Renal pelvis (tissue), 4 donors: ENCODE results near the gene CENPF. TPM values are rescaled to one million over a fixed set of nuclear protein-coding genes. Genes with fewer than 3 reads are reported as not detected.
"Not testable (repeated sequence)": the region's sequence is repeated elsewhere in the genome, so short reads cannot be mapped to it uniquely, and the experiment has no call there.

Experiments used
- DNase-seq: peaks from one replicate; pipeline ENCODE4 v3.0.0-alpha.2; 2013
- polyA plus RNA-seq, 3 donors: library from polyadenylated mRNA; unstranded; fragments of 120-200 nt; gene quantifications; one replicate each; pipeline ENCODE4 v1.2.1, GENCODE V29; 2013; ENCODE audit not compliant: insufficient read length in 3 of 3

The CENPF gene
- polyA plus RNA-seq, 3 donors, result 78.8 to 109 (median 96.9) TPM

GRCh38 chr1:214650664-214651063 lies 47.7 kb downstream of the CENPF start:
- DNase-seq, result no peak

GRCh38 chr1:214657299-214657698 lies 54.3 kb downstream of the CENPF start:
- no peak for DNase-seq

DNA sequence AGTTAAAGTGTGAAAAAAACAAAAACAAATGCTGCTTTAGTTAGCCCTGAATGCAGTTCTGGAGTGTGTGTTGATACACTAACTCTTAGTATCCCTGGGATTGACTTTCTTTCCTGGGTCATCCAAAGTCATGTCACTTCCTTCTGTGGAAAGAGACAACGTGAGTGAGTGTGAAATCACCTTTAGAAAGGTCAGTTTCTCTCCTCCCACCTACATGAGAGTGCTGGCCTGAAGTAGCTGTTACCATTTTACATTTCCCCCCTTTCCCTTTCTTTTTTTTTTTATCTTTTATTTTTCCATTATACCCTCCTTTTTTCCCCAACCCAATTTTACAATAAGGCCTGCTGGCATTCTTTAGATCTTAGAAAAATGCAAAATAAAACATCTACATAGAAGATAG lies 55.2 kb downstream of the CENPF start:
- DNase-seq, result no peak

GRCh38 chr1:214658785-214659184 lies 55.8 kb downstream of the CENPF start:
- DNase-seq, result peak; percentile 36

- no peak for DNase-seq
These were observed 57.2 kb downstream of the CENPF start for GRCh38 chr1:214660190-214660589.

- peak; percentile 52 for DNase-seq
These were observed 57.9 kb downstream of the CENPF start for GRCh38 chr1:214660900-214661299.

DNA sequence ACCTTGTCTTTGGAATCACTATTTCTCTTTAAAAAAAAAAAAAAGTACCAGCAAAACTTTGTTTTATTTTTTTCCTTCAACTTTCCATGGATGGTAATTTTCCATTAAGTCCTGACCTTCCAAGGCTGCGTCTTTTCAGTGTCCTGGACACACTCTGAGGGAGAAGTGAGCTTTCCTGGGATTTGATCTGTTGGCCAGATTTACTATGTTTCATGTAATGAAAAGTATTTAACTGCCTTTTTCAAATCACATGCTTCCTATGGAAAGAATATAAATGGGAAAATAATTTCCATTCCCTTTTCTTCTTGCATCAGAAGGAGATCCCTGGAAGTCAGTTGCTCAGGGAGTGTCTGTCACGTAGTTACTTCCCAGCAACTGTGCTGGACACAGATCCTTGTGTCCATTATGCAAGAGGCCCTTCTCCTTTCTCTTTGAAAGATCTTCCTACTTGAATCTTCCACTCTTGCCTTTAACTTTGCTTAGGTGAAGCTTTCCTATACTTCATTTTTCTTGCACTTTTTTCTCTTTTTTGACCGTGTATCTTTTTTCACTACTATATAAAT lies 59.3 kb downstream of the CENPF start:
- DNase-seq, result no peak

GRCh38 chr1:214664651-214665433 lies 61.8 kb downstream of the CENPF start:
- DNase-seq, result no peak

- DNase-seq, result no peak
These were observed 62.7 kb downstream of the CENPF start for GRCh38 chr1:214665606-214666110.

GRCh38 chr1:214666674-214667073 lies 63.7 kb downstream of the CENPF start:
- DNase-seq, result no peak

DNA sequence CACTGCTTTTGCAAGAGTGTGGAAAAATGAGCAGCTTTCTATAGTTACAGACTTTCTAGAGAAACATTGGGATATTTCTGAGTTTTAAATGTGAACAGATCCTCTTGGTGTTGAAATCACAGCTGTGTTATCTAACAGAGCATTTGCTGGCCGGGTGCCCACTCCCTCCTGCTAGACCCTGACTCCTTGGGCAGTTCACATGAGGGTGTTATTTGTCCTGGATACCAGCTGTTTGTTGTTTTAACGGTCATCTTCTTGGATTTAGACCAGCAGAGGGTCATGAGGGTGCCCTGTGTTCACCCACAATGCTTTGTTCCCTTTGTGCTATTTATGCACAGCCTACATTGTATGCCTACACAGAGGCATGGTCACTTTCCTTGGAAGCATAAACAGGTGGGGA lies 67.1 kb downstream of the CENPF start:
- peak; percentile 26 for DNase-seq

GRCh38 chr1:214673029-214673428 lies 70.0 kb downstream of the CENPF start:
- not testable (repeated sequence) for DNase-seq

DNA sequence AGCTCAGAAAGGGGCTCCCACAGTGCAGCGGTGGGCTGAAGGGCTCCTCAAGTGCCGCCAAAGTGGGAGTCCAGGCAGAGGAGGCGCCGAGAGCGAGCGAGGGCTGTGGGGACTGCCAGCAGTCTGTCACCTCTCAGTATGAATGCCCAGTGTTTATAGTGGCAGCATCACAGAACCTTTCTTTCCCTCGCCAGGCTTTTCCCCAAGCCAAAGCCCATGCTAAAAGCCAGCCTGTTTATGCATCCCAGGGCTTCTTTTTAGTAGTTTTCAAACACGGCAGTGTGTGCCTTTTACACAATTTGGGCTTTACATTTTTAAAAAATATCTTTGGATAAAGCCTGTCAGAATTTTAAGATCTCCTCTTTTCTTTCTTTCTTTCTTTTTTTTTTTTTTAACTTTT lies 70.6 kb downstream of the CENPF start:
- DNase-seq, result no peak

- DNase-seq, result not testable (repeated sequence)
These were observed 72.5 kb downstream of the CENPF start for GRCh38 chr1:214675524-214675923.

GRCh38 chr1:214676747-214677146 lies 73.8 kb downstream of the CENPF start:
- no peak for DNase-seq

- no peak for DNase-seq
These were observed 75.0 kb downstream of the CENPF start for GRCh38 chr1:214677945-214678344.

DNA sequence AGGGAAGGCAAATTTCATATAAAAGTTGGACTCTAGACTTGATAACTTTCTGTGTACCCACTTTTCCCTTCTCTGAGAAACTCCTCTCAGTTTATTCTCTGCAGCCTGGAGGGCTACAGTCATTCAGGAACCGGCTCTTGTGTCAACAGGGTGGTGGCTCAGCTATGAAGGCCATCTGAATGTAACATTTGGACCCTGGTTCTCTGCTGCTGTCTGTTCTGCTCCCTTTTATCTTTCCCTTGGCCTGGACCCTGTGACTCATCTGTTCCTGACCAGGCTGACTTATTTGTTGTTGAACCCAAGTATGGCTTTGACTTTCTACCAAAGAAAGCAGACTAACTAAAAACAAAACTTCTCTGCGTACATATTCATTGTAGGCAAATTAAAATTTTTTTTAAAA lies 75.4 kb downstream of the CENPF start:
- no peak for DNase-seq

DNA sequence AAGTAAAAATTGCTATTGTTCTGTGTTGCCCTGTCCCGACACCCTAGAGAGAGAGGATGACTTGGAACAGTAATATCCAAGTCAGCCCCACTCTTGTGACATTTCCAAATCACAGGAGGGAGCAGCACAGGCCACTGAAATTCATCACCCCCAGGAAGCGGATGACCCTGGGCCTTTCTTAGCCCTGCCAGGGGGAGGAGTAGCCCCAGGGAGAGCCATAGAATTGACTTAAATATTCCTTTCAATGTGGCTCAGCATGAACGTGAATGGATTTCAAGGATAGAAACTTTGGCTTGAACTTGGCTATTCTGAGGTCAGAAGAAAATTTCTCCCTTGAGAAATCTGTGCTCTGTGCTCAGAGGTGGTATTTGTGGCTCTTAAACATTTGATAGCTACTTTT lies 80.6 kb downstream of the CENPF start:
- DNase-seq, result no peak

- no peak for DNase-seq
These were observed 82.9 kb downstream of the CENPF start for GRCh38 chr1:214685906-214686305.

- DNase-seq, result no peak
These were observed 83.5 kb downstream of the CENPF start for GRCh38 chr1:214686497-214686896.

DNA sequence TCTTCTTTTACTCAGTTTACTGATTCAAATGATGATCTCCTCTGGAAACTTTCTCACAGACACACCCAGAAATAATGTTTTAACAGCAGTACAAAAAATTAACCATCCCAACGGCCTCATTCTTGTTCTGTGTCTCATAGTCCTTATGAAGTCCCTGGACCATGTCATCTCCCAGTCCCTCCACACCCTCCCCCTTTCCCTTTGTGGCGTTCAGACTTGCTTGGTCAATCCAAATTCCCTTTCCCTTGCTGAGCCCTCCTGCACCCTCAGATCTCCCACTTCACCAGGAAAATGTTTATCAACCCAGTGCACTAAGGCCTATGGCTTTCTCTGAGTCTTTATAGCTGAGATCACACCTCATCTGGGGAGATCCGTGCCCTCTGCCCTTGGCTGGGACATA lies 85.9 kb downstream of the CENPF start:
- DNase-seq, result no peak

GRCh38 chr1:214694769-214695168 lies 91.8 kb downstream of the CENPF start:
- DNase-seq, result no peak

DNA sequence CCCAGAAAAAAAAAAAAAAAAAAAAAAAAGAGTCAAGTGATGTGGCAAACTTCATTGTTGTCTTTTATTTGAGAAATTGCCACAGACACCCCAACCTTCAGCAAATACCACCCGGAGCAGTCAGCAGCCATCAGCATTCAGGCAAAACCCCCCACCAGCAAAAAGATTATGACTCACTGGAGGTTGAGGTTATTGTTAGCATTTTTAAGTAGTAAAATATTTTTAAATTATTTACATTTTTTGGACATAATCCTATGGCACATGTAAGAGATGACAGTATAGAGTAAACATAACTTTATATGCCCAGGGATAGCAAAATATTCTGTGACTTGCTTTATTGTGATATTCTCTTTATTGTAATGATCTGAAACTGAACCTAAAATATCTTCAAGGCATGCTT lies 95.6 kb downstream of the CENPF start:
- no peak for DNase-seq

DNA sequence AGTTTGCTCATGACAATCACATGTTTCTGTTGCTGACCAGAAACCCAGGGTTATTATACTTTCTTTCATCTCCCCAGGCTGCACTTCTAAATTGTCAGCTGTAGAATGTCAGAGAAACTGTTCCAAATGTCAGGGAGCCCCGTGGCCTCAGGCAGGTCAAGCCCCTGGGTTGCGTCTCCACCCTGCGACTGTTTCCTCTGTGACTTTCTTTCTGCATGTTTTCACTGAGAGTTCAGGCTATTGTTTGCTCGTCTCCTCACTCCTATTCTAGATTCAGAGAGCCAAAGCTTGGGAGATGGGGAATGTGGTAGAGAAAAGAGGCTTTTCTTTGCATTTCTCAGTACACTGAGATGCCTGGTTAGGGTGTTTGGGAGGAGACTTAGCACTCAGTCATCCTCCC lies 97.4 kb downstream of the CENPF start:
- no peak for DNase-seq
